Measurements from ENCODE around the gene IGF2BP2. TPM values are rescaled to one million over a fixed set of nuclear protein-coding genes. Genes with fewer than 3 reads are reported as not detected.

The IGF2BP2 gene
- polyA plus RNA-seq, 1 experiment: 9.9 TPM

- TF ChIP-seq CTCF (IDR thresholded peaks at IDR 0.05; ENCODE audit: low read depth, low read length): no peak
- CTCF ChIA-PET: interaction anchor here (0.6 to 2.6 kb wide), 3 partner anchors 29 to 137 kb away, joined by 3 to 17 read pairs (median 7); no protein-coding TSS in a partner anchor
- H3K4me3 ChIP-seq (ENCODE audit: low read depth, low read length): no peak overlapping the region
- POLR2A ChIA-PET: no interaction called here
- no peak overlapping the region for H3K27ac ChIP-seq (ENCODE audit: low read depth, low read length)
- no peak for DNase-seq (ENCODE audit: low read depth, low spot score)
- no peaks in the 10 kb centered on the region for H3K9me3 ChIP-seq (ENCODE audit: control insufficient read depth, insufficient read depth, low read length)
- no peaks in the 10 kb centered on the region for H3K27me3 ChIP-seq (ENCODE audit: control insufficient read depth, insufficient read depth, low read length)
These were observed 27.5 kb downstream of the IGF2BP2 start for GRCh38 chr3:185797108-185797881.

GRCh38 chr3:185796431-185797107, 28.3 kb downstream of the IGF2BP2 start:
- H3K27ac ChIP-seq (ENCODE audit: low read depth, low read length): no peak overlapping the region
- no peak overlapping the region for H3K4me3 ChIP-seq (ENCODE audit: low read depth, low read length)
- DNase-seq (ENCODE audit: low read depth, low spot score): no peak
- POLR2A ChIA-PET: interaction anchor here (0.7 to 1.0 kb wide), 2 partner anchors 25 to 27 kb away, joined by 3 to 4 read pairs; no protein-coding TSS in a partner anchor
- H3K27me3 ChIP-seq (ENCODE audit: control insufficient read depth, insufficient read depth, low read length): no peaks in the 10 kb centered on the region
- no peak for TF ChIP-seq CTCF (IDR thresholded peaks at IDR 0.05; ENCODE audit: low read depth, low read length)
- CTCF ChIA-PET: interaction anchor here (0.6 to 2.6 kb wide), 2 partner anchors 28 to 136 kb away, joined by 3 to 7 read pairs; no protein-coding TSS in a partner anchor
- no peaks in the 10 kb centered on the region for H3K9me3 ChIP-seq (ENCODE audit: control insufficient read depth, insufficient read depth, low read length)

GRCh38 chr3:185793381-185793780, 31.5 kb downstream of the IGF2BP2 start:
- no peak overlapping the region for H3K27ac ChIP-seq (ENCODE audit: low read depth, low read length)
- ChIA-PET CTCF (no interaction called here), POLR2A (interaction anchor here (0.7 to 1.3 kb wide), 2 partner anchors 10 to 1269 kb away, joined by 3 to 4 read pairs; no protein-coding TSS in a partner anchor)
- no peak overlapping the region for H3K4me3 ChIP-seq (ENCODE audit: low read depth, low read length)
- TF ChIP-seq CTCF (IDR thresholded peaks at IDR 0.05; ENCODE audit: low read depth, low read length): no peak
- DNase-seq (ENCODE audit: low read depth, low spot score): no peak
- no peaks in the 10 kb centered on the region for H3K9me3 ChIP-seq (ENCODE audit: control insufficient read depth, insufficient read depth, low read length)
- no peaks in the 10 kb centered on the region for H3K27me3 ChIP-seq (ENCODE audit: control insufficient read depth, insufficient read depth, low read length)

- TF ChIP-seq CTCF (IDR thresholded peaks at IDR 0.05; ENCODE audit: low read depth, low read length): no peak
- CTCF ChIA-PET: no interaction called here
- DNase-seq (ENCODE audit: low read depth, low spot score): no peak
- POLR2A ChIA-PET: interaction anchor here (0.7 to 1.3 kb wide), 2 partner anchors 10 to 1270 kb away, joined by 3 to 4 read pairs; no protein-coding TSS in a partner anchor
- no peaks in the 10 kb centered on the region for H3K9me3 ChIP-seq (ENCODE audit: control insufficient read depth, insufficient read depth, low read length)
- H3K27ac ChIP-seq (ENCODE audit: low read depth, low read length): no peak overlapping the region
- no peak overlapping the region for H3K4me3 ChIP-seq (ENCODE audit: low read depth, low read length)
- H3K27me3 ChIP-seq (ENCODE audit: control insufficient read depth, insufficient read depth, low read length): no peaks in the 10 kb centered on the region
These were observed 31.9 kb downstream of the IGF2BP2 start for GRCh38 chr3:185792955-185793354.

Data from AG04450 (cell line).